Ammon's horn (tissue), 1 donor: Measurements from ENCODE around the gene ZNRF1.
"Not testable (repeated sequence)": the region's sequence is repeated elsewhere in the genome, so short reads cannot be mapped to it uniquely, and the experiment has no call there.

ENCODE experiments used
- DNase-seq: peaks from one replicate; pipeline ENCODE4 v3.0.0-alpha.2; 2016; ENCODE audit warnings: low spot score

Gene ZNRF1

DNA sequence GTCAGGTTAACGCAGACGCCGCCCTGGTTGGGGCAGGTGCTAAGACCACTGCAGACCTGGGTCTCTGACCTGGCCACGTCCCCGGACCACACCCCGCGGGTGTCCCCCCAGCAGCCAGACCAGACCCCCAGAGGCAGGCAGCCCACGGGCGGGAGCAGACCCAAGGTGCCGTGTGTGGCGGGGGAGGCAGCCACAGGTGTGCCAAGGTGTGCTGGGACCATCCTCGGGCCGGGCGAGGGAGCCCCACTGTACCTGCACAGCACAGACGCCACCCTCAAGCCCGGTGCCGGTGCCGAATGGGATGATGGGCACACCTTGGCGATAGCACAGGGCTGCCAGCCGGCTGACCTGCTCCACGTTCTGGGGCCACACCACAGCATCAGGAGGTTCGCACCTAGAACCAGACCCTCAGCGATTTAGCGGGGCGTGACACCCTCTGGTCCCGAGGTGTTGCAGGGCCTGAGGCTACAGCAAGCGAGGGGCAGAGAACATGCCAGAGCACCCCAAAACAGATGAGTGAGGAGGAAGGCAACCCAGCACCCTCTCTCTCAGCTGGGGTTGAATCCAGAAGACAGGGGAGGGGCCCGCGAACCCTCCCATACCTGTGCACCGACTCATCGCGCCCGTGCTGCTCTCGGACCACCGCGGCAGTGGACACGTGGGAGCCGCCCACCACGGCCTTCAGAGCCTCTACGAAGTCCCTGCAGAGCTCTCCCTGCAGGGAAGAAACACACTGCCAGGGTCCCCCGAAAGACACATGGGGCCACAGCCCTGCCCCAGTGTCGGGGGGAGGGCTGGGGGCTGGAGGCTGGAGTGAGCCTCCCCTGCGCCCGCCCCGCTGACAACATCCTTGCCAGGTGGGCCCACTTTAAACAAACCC, 116.4 kb downstream of the ZNRF1 start:
- DNase-seq, result no peak

DNA sequence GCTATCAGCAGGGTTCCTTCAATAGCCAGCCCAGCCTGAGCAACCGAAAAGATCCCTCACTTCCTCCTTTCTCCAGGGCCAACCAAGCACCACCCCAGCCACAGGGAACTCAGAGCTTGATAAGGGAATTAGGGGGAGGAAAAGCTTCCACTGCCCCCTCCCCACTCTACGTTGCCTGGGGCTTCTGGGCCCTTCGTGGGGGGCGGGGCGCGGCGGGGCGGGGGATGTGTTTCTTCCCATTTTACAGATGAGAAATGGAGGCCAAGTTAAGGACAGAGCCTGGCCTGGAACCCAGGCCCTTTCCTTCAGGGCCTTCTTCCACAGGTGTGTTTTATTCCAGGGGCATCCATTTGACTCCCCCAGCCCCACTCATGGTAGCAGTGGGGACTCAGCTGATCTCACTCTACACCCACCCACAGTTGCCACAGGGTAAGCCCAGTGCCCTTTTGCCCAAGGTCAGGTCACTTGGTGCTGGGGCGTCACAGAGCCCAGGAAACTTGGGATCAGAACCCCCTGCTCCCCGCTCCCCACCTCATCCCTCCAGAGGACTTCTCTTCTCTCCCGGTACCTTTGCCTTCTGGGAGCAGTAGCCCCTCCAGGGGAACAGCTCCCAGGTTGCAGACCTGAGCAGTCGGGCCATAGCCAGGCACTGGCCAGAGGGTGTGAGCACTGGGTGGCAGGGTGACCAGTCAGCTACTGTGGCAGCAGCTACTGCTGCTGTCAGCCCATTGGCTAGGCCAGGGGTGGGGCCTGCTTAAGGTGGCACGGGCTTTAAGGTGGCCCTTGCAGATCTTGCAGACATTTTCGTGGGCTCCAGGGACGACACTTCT, 117.5 kb downstream of the ZNRF1 start, which contains the start of gene LDHD:
Gene LDHD, minus strand, starts transcription at position 700 of the 830 bp plus-strand sequence. Its CDS starts 60 bp downstream, at position 640.
- peak; percentile 97 for DNase-seq

DNA sequence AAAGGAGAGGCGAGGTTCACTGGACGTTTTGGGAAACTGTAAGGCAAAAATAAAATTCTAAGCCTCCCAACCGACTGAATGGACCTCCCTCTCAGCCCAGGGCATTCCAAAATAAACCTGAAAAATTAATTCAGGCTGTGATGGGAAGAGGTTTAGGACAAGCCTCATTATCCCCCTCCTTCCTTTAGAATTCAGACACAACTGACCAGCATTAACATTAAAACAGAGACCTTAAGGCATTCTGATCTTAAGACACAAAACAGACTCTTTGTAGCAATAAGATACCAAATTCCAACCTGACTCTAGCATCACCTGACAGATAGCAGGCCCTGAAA, 118.1 kb downstream of the ZNRF1 start:
- no peak for DNase-seq

DNA sequence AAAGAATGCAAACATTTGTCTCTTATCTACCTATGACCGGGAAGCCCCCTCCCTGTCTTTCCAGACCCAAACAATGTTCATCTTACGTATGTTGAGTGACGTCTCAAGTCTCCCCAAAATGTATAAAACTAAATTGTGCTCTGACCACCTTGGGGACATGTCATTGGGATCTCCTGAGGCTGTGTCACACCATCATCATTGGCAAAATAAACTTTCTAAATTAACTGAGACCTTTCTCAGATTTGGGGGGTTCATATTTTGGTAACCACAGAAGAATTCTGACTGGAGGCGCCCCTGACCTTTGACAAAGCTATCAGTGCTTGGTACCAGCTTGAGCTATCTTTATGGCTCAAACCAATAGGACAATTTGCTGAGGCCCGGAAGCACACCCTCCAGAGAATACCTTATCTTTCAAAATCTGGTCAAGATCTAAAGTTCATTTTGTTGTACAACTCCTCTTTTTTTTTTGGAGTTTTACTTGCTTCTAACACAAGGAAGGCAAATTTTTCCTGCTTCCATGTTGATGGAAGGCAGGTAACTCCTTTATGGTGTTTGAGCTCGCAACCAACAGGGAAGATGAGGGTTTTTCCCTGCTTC, 120.2 kb downstream of the ZNRF1 start:
- no peak for DNase-seq

DNA sequence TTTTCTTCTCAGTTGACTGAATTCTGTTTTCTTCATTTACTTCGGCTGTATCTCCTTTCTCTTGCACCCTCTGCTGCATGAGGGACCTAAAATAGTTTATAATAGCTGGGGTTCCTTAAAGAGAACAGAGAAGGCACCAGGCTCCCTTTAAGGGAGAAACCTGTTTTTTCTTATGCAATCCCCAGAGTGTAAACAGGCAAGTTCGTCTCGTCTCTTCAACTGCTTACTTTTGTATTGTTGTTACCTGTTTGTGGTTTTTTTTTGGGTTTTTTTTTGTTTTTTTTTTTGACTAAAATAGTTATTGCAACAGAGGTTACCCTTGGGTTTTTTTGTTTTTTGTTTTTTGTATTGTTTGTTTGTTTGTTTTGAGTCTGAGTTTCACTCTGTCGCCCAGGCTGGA, 121.4 kb downstream of the ZNRF1 start:
- no peak for DNase-seq

DNA sequence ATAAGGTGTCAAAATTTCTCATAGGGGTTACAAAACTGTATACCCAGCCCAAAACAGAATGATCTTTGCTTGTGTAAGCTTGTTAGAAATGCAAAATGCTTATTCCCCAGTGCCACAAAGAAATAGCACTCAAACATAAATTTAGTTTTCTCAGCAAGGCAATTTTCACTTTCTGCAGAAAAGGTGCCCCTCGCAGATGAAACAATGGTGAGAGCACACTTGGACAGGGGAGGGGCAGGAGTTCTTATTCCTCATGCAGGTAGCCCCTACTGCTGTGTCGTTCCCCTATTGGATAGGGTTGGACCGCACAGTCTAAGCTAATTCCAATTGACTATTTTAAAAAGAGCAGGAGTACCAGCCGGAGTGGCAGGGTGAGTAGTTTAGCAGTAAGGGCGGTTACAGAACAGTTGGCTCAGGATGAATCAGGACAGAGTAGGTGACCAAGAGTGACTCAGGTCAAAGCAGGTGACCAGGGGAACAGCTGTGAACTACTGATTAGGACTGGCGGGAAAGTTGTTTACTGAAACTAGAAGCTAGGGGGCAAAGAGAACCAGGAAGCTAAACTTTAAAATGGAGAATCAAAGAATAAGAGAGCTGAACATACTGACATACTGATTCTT, 123.2 kb downstream of the ZNRF1 start:
- no peak for DNase-seq

DNA sequence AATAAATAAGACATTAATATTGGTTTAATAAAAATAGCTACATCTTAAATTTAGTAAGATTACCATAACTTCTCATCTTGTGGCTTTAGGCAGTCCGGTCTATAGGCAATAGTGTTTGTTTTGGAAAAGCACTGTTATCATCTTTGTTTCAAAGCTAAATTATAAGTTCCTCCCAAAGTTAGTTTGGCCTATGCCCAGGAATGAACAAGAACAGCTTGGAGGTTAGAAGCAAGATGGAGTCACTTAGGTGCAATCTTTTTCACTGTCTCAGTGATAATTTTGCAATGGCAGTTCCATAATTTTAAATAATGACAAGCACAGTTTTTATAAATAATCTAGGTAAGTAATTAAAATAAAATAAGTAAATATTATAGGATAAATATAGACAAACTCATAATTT, 123.8 kb downstream of the ZNRF1 start:
- DNase-seq, result no peak

DNA sequence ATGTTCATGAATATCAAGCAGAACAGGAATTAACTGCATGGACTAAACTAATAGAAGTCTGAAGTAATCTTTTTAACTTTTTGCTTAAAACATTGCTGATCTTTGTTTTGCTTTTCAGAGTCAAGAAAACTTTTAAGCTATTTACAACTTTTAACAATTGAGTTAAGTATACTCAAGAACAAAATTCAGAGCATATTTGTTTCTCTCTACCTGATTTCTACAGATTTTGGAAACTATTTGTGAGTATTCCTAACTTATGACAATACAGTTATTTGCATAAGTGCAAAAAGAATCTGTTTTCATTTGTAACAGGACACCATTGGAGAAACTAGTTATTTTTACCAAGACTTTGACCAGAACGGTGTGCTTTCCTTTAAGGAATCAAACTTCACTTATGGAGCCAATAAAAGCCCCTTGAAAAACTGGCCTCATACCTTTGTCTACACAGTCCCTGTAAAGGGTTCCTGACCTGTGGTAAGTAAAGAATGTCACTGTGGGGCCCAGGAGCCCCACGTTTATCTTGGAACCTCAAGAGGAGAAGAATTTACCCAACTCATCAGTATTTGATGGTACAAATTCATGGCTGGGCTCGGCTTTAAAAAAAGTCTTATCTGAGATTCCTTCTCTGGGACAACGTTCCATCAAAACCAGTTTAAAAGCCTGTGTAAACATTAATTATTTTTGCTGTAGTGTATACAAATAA, 129.0 kb downstream of the ZNRF1 start:
- no peak for DNase-seq

DNA sequence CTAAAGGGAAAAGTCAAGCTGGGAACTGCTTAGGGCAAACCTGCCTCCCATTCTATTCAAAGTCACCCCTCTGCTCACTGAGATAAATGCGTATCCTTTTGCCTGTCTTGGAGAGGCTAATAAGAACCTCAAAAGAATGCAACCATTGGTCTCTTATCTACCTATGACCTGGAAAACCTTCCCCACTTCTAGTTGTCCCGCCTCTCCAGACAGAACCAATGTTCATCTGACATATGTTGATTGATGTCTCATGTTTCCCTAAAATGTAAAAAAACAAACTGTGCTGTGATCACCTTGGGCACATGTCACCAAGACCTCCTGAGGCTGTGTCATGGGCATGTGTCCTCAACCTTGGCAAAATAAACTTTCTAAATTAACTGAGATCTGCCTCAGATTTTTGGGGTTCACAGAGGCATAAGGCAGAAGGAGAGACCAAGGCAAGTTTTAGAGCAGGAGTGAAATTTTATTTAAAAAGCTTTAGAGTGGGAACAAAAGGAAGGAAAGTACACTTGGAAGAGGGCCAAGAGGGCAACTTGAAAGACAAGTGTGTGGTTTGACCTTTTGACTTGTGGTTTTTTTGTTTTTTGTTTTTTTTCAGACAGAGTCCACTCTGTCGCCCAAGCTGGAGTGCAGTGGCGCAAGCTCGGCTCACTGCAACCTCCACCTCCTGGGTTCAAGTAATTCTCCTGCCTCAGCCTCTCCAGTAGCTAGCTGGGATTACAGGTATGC, 130.8 kb downstream of the ZNRF1 start:
- not testable (repeated sequence) for DNase-seq

DNA sequence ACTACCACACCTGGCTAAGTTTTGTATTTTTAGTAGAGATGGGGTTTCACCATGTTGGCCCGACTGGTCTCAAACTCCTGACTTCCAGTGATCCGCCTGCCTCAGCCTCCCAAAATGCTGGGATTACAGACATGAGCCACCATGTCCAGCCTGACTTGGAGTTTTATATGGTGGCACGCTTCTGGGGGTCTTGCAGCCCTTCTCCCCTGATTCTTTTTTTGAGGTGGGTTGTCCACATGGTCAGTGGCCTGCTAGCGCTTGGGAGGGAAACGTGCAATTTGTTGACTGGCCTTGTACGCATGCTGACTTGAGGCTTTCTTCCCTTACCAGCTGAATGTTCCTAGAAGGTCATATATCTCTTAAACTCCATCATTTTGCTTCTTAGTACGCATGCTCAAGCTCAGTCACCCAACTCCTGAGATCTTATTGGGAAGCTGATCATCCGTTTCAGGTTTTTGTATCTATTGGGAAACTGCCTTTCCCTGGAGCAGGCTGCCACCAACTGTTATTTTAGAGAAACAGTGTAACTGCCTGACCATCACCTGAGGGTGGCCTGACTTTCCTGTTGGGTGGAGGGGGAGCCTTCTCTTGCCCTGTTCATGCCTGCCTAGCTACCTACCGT, 131.4 kb downstream of the ZNRF1 start:
- no peak for DNase-seq

DNA sequence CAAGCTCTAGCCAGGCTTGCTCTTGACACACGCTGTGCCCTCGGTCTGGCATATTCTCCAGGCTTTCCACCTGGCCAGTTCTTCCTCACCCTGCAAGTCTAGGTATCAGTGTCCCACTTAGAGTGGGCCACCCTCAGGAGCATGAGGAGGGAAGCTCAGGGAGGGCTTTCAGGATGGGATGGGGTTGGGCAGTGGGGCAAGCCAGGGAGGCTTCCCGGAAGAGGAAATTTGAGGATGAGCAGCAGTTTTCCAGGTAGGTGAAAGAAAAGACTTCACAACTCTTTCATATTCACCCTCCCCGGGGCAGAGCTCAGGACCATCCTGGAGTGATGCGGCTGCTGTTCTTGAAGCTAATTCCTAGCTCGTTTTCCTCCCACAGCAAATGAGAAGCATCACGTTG, 132.3 kb downstream of the ZNRF1 start:
- DNase-seq, result no peak

DNA sequence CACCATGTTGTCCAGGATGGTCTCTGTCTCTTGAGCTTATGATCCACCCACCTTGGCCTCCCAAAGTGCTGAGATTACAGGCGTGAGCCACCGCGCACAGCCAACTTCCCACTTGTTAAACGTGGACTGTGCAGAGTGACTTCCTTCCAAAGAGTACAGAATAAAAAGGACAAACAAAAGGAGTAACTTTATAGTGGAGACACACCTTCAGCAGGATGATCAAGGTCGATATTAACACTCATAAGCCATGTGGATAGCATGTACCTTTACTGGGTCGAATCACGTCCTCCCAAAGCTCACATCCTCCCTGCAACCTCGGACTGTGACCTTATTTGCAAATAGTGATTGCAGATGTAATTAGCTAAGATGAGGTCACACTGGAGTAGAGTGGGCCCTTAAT, 139.4 kb downstream of the ZNRF1 start:
- no peak for DNase-seq

DNA sequence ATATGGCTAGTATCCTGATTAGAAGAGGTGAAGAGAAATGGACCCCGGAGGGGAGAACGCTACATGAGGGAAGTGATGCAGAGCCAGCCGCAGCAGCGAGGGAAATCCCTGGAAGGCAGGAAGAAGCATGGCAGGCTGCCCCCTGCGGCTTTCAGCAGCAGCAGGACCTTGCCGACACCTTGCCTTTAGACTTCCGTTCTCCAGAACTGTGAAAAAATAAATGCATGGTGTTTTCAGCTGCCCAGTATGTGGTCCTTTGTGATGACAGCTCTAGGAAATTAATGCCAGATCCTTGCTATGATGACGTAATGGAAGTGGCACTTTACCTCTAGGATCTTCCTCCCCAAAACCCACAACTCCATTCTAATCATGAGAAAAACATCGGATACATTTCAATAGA, 139.8 kb downstream of the ZNRF1 start:
- no peak for DNase-seq

DNA sequence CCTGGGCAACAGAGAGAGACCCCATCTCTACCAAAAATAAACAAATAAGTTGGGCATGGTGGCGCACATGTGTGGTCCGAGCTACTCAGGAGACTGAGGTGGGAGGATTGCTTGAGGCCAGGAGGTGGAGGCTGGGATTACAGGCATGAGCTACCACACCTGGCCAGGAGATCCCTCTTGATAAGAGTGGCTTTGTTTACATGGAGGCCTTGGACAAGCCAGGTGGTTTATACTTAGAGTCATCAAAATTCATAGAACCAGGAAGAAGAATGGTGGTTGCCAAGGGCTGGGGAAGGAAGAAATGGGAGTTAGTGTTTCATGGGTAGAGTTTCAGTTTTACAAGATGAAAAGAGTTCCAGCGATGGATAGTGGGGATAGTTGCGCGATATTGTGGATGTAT, 140.7 kb downstream of the ZNRF1 start:
- DNase-seq, result no peak

DNA sequence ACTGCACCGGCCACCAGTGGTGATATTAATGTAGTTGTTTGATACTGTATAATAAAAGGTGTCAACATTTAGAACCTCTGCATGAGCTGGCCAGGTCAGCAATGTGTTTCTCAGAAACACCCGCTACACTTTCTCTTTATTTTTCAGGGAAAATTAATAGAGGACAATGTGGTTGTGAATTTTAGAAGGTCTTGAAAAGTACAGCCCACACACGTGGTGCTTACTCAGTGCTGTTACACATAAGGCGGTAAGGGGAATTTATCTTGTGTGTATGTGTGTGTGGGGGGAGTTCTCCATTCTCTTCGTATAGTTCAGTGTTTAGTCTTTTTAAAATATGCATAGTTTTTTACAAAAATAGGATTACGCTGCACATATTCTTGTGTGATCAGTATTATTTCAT, 145.1 kb downstream of the ZNRF1 start:
- no peak for DNase-seq

DNA sequence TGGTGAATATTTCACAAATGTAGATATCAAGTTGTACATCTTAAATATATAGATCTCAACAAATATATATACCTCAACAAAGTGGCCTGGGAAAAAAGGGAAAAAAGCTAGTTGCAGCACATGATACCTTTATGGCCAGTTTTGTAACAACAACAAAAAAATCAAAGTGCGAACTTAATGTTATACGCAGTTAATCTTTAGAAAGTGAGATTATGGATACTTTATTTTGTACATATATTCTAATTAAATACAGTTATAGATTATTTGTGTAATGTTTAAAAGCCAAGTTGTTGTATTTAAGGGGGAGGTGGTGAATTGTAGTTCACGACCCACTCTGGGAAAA, 149.1 kb downstream of the ZNRF1 start:
- DNase-seq, result no peak

DNA sequence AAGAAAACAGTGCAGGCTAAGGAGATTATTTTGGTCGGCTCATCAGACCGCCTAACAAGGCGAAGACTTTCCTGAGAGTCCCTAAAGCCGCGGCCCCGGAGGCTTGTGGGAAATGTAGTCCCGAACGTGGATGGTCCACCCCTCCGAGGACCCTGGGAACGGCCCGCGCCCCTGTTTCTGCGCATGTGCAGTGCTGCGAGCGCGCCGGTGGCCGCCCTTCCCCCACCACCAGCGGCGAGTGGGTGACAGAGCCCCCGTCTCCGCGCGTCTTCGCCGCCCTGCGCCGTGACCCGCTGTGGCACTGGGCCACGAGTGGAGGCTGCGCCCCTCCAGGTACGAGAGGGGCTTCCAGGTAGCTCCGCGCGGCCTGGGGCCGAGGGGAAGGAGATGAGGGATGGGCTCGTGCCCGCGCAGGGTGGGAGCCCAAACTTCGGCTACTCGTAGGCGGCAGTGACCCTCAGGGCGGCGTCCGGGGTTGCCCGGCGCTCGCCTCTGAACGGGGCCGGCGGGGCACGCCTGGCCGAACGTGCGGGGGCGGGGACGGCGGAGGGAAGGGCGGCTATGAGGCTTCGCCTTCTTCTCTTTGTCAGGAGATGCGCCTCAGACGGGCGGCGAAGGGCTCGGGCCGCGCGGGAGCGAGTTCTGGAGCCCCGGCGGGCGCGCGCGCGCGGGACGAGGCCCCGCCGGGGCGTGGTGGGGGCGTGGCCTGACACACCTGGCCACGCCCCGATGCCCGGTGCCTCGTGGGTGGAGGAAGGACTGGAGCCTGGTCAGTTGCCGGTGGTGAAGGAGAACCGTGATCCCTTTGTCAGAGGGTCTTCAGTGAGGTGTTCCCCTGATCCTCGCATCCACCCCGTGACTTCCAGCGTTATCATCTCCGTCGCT, 149.7 kb downstream of the ZNRF1 start, which contains the start of gene ZFP1:
Gene ZFP1, plus strand, starts transcription at position 214 of the 885 bp plus-strand sequence. CDS start 4,428 bp downstream, outside the sequence.
- DNase-seq, result peak; percentile 93

DNA sequence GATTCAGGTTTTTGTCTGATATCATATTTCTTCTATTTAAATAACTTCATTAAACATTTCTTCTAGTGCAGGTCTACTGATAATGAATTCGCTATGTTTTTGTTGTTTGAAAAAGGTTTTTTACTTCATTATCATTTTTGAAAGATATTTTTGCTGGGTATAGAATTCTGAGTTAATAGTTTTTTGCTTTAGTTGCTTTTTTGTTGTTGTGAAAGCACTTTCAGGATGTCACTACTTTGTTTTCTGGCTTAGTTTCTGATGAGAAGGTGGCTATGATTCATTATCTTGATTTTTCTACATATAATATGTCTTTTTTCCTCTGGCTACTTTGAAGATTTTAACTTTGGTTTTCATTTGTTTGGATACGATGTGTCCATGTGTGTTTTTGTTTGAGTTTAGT, 153.0 kb downstream of the ZNRF1 start:
- DNase-seq, result no peak

DNA sequence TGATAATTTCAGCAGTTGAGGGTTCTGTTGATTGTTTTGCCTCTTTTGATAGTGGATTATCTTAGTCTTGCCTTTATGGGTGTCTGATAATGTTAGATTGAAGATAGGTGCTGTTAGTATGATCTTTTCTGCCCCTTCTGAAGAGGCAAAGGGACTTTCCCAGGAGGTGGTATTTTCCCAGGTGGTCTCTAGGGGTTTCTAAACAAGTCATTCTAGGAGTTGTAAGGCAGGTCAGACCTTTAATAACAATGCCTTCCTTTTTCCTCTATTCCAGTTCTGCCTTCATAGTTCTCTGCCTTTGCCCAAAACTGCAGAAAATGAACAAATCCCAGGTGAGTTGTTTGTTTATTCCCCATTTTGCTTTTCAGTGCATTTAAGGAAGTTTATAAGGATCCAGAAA, 153.8 kb downstream of the ZNRF1 start:
- DNase-seq, result no peak

DNA sequence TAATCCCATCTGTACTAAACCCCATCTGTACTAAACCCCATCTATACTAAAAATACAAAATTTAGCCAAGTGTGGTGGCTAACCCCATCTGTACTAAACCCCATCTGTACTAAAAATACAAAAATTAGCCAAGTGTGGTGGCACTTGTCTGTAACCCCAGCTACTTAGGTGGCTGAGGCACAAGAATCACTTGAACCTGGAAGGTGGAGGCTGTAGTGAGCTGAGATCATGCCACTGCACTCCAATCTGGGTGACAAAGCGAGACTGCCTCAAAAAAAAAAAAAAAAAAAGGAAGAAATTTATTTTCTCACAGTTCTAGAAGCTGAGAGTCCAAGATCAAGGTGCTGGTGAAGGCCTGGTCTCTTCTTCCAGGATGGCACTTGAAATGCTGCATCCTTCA, 161.6 kb downstream of the ZNRF1 start:
- no peak for DNase-seq
